ENCODE data around the gene RRP8. TPM values are rescaled to one million over a fixed set of nuclear protein-coding genes. Genes with fewer than 3 reads are reported as not detected.

The RRP8 gene
- total RNA-seq, 1 donor from 2014 or later, result 9.4 TPM

GRCh38 chr11:6633422-6634408, 30.3 kb upstream of the RRP8 start:
- H3K36me3 ChIP-seq (ENCODE audit: control insufficient read depth in 3 of 3, insufficient read depth in 3 of 3, low read length in 3 of 3), result peaks cover 0 to 17% (median 15%) of the 10 kb centered on the region in 3 donors
- H3K9ac ChIP-seq (ENCODE audit: low read depth in 1 of 3, low read length in 3 of 3), result no peak overlapping the region
- H3K9me3 ChIP-seq (ENCODE audit: control insufficient read depth in 3 of 3, low read length in 3 of 3), result no peaks in the 10 kb centered on the region
- no peaks in the 10 kb centered on the region for H3K27me3 ChIP-seq (ENCODE audit: control insufficient read depth in 3 of 3, insufficient read depth in 3 of 3, low read length in 3 of 3)
- no peak overlapping the region for H3K4me3 ChIP-seq (ENCODE audit: low read length in 3 of 3)
- H3K4me1 ChIP-seq (ENCODE audit: control insufficient read depth in 3 of 3, insufficient read depth in 3 of 3, low read length in 3 of 3), result peaks cover 29 to 40% (median 29%) of the 10 kb centered on the region in 3 donors
- H3K27ac ChIP-seq (ENCODE audit: low read depth, low read length), result no peak overlapping the region

- Histone ChIP-seq H3K9ac (ENCODE audit: low read depth in 1 of 3, low read length in 3 of 3) (no peak overlapping the region), H3K36me3 (ENCODE audit: control insufficient read depth in 3 of 3, insufficient read depth in 3 of 3, low read length in 3 of 3) (peaks cover 0 to 23% (median 15%) of the 10 kb centered on the region in 3 donors), H3K27ac (ENCODE audit: low read depth, low read length) (no peak overlapping the region), H3K27me3 (ENCODE audit: control insufficient read depth in 3 of 3, insufficient read depth in 3 of 3, low read length in 3 of 3) (no peaks in the 10 kb centered on the region), H3K4me3 (ENCODE audit: low read length in 3 of 3) (no peak overlapping the region), H3K4me1 (ENCODE audit: control insufficient read depth in 3 of 3, insufficient read depth in 3 of 3, low read length in 3 of 3) (peaks cover 18 to 27% (median 25%) of the 10 kb centered on the region in 3 donors), H3K9me3 (ENCODE audit: control insufficient read depth in 3 of 3, low read length in 3 of 3) (no peaks in the 10 kb centered on the region)
Observed at GRCh38 chr11:6632116-6633073, 29.0 kb upstream of the RRP8 start.

- H3K27me3 ChIP-seq (ENCODE audit: control insufficient read depth in 3 of 3, insufficient read depth in 3 of 3, low read length in 3 of 3), result no peaks in the 10 kb centered on the region
- no peaks in the 10 kb centered on the region for H3K9me3 ChIP-seq (ENCODE audit: control insufficient read depth in 3 of 3, low read length in 3 of 3)
- H3K4me3 ChIP-seq (ENCODE audit: low read length in 3 of 3), result no peak overlapping the region
- H3K36me3 ChIP-seq (ENCODE audit: control insufficient read depth in 3 of 3, insufficient read depth in 3 of 3, low read length in 3 of 3), result peaks cover 7 to 32% (median 17%) of the 10 kb centered on the region in 3 donors
- H3K4me1 ChIP-seq (ENCODE audit: control insufficient read depth in 3 of 3, insufficient read depth in 3 of 3, low read length in 3 of 3), result peaks cover 14 to 20% (median 18%) of the 10 kb centered on the region in 3 donors
- no peak overlapping the region for H3K27ac ChIP-seq (ENCODE audit: low read depth, low read length)
- no peak overlapping the region for H3K9ac ChIP-seq (ENCODE audit: low read depth in 1 of 3, low read length in 3 of 3)
Observed at GRCh38 chr11:6631361-6631890, 28.0 kb upstream of the RRP8 start.

- no peak overlapping the region for H3K27ac ChIP-seq (ENCODE audit: low read depth, low read length)
- H3K36me3 ChIP-seq (ENCODE audit: control insufficient read depth in 3 of 3, insufficient read depth in 3 of 3, low read length in 3 of 3), result peaks cover 12 to 37% (median 17%) of the 10 kb centered on the region in 3 donors
- no peaks in the 10 kb centered on the region for H3K27me3 ChIP-seq (ENCODE audit: control insufficient read depth in 3 of 3, insufficient read depth in 3 of 3, low read length in 3 of 3)
- H3K4me1 ChIP-seq (ENCODE audit: control insufficient read depth in 3 of 3, insufficient read depth in 3 of 3, low read length in 3 of 3), result peaks cover 10 to 15% (median 11%) of the 10 kb centered on the region in 3 donors
- H3K9ac ChIP-seq (ENCODE audit: low read depth in 1 of 3, low read length in 3 of 3), result no peak overlapping the region
- H3K4me3 ChIP-seq (ENCODE audit: low read length in 3 of 3), result no peak overlapping the region
- no peaks in the 10 kb centered on the region for H3K9me3 ChIP-seq (ENCODE audit: control insufficient read depth in 3 of 3, low read length in 3 of 3)
Observed at GRCh38 chr11:6630632-6631291, 27.3 kb upstream of the RRP8 start.

GRCh38 chr11:6629892-6630631, 26.6 kb upstream of the RRP8 start:
- Histone ChIP-seq H3K27me3 (ENCODE audit: control insufficient read depth in 3 of 3, insufficient read depth in 3 of 3, low read length in 3 of 3) (no peaks in the 10 kb centered on the region), H3K36me3 (ENCODE audit: control insufficient read depth in 3 of 3, insufficient read depth in 3 of 3, low read length in 3 of 3) (peaks cover 13 to 41% (median 23%) of the 10 kb centered on the region in 3 donors), H3K4me3 (ENCODE audit: low read length in 3 of 3) (no peak overlapping the region), H3K9ac (ENCODE audit: low read depth in 1 of 3, low read length in 3 of 3) (no peak overlapping the region), H3K4me1 (ENCODE audit: control insufficient read depth in 3 of 3, insufficient read depth in 3 of 3, low read length in 3 of 3) (peaks cover 3 to 8% (median 6%) of the 10 kb centered on the region in 3 donors), H3K27ac (ENCODE audit: low read depth, low read length) (no peak overlapping the region), H3K9me3 (ENCODE audit: control insufficient read depth in 3 of 3, low read length in 3 of 3) (no peaks in the 10 kb centered on the region)

- Histone ChIP-seq H3K9me3 (ENCODE audit: control insufficient read depth in 3 of 3, low read length in 3 of 3) (no peaks in the 10 kb centered on the region), H3K36me3 (ENCODE audit: control insufficient read depth in 3 of 3, insufficient read depth in 3 of 3, low read length in 3 of 3) (peaks cover 15 to 41% (median 23%) of the 10 kb centered on the region in 3 donors), H3K4me1 (ENCODE audit: control insufficient read depth in 3 of 3, insufficient read depth in 3 of 3, low read length in 3 of 3) (peaks cover 1 to 7% (median 2%) of the 10 kb centered on the region in 3 donors), H3K4me3 (ENCODE audit: low read length in 3 of 3) (no peak overlapping the region), H3K9ac (ENCODE audit: low read depth in 1 of 3, low read length in 3 of 3) (no peak overlapping the region), H3K27me3 (ENCODE audit: control insufficient read depth in 3 of 3, insufficient read depth in 3 of 3, low read length in 3 of 3) (no peaks in the 10 kb centered on the region), H3K27ac (ENCODE audit: low read depth, low read length) (no peak overlapping the region)
Observed at GRCh38 chr11:6629573-6629891, 26.1 kb upstream of the RRP8 start.

- Histone ChIP-seq H3K9me3 (ENCODE audit: control insufficient read depth in 3 of 3, low read length in 3 of 3) (no peaks in the 10 kb centered on the region), H3K9ac (ENCODE audit: low read depth in 1 of 3, low read length in 3 of 3) (no peak overlapping the region), H3K4me3 (ENCODE audit: low read length in 3 of 3) (no peak overlapping the region), H3K27me3 (ENCODE audit: control insufficient read depth in 3 of 3, insufficient read depth in 3 of 3, low read length in 3 of 3) (no peaks in the 10 kb centered on the region), H3K27ac (ENCODE audit: low read depth, low read length) (no peak overlapping the region), H3K4me1 (ENCODE audit: control insufficient read depth in 3 of 3, insufficient read depth in 3 of 3, low read length in 3 of 3) (peaks cover 0 to 7% (median 2%) of the 10 kb centered on the region in 3 donors), H3K36me3 (ENCODE audit: control insufficient read depth in 3 of 3, insufficient read depth in 3 of 3, low read length in 3 of 3) (peaks cover 15 to 37% (median 26%) of the 10 kb centered on the region in 3 donors)
Observed at GRCh38 chr11:6628526-6628925, 25.1 kb upstream of the RRP8 start.

- H3K9ac ChIP-seq (ENCODE audit: low read depth in 1 of 3, low read length in 3 of 3), result no peak overlapping the region
- H3K27me3 ChIP-seq (ENCODE audit: control insufficient read depth in 3 of 3, insufficient read depth in 3 of 3, low read length in 3 of 3), result no peaks in the 10 kb centered on the region
- H3K36me3 ChIP-seq (ENCODE audit: control insufficient read depth in 3 of 3, insufficient read depth in 3 of 3, low read length in 3 of 3), result peaks cover 15 to 36% (median 26%) of the 10 kb centered on the region in 3 donors
- no peaks in the 10 kb centered on the region for H3K9me3 ChIP-seq (ENCODE audit: control insufficient read depth in 3 of 3, low read length in 3 of 3)
- H3K27ac ChIP-seq (ENCODE audit: low read depth, low read length), result no peak overlapping the region
- H3K4me1 ChIP-seq (ENCODE audit: control insufficient read depth in 3 of 3, insufficient read depth in 3 of 3, low read length in 3 of 3), result peaks cover 0 to 7% (median 2%) of the 10 kb centered on the region in 3 donors
- no peak overlapping the region for H3K4me3 ChIP-seq (ENCODE audit: low read length in 3 of 3)
Observed at GRCh38 chr11:6627762-6628241, 24.4 kb upstream of the RRP8 start.

Measured in skeletal muscle tissue (tissue), 4 donors.